Hepatocyte (in vitro differentiated cells): ENCODE results near the gene RAB3D. TPM values are rescaled to one million over a fixed set of nuclear protein-coding genes. Genes with fewer than 3 reads are reported as not detected.
"Not testable (repeated sequence)": the region's sequence is repeated elsewhere in the genome, so short reads cannot be mapped to it uniquely, and the experiment has no call there.

Experiments
- DNase-seq: peaks from one replicate; pipeline ENCODE4 v3.0.0-alpha.2; 2016; ENCODE audit warnings: low spot score
- H2AFZ ChIP-seq: fragments of 200-600 bp; sonication (generic); 2 replicates; pipeline ENCODE4 v1.6.0; 2016; ENCODE audit warnings: antibody characterized with exemption, mild to moderate bottlenecking
- H3K27ac ChIP-seq: fragments of 200-600 bp; sonication (generic); 2 replicates; pipeline ENCODE4 v1.5.1; 2016; ENCODE audit warnings: mild to moderate bottlenecking
- H3K27me3 ChIP-seq: fragments of 200-600 bp; sonication (generic); 2 replicates; pipeline ENCODE4 v1.6.1; 2016
- H3K36me3 ChIP-seq: fragments of 200-600 bp; sonication (generic); replicated peaks from 2 replicates; pipeline ENCODE4 v1.5.1; 2016; ENCODE audit warnings: low read depth; ENCODE audit not compliant: insufficient read depth
- H3K4me1 ChIP-seq: fragments of 200-600 bp; sonication (generic); 2 replicates; pipeline ENCODE4 v1.5.1; 2016; ENCODE audit warnings: mild to moderate bottlenecking, moderate library complexity; ENCODE audit not compliant: insufficient read depth
- H3K4me2 ChIP-seq: fragments of 200-600 bp; sonication (generic); 2 replicates; pipeline ENCODE4 v1.6.0; 2016
- H3K4me3 ChIP-seq: fragments of 200-600 bp; sonication (generic); 2 replicates; pipeline ENCODE4 v1.5.1; 2016; ENCODE audit warnings: mild to moderate bottlenecking
- H3K79me2 ChIP-seq: fragments of 200-600 bp; sonication (generic); 2 replicates; pipeline ENCODE4 v1.6.0; 2017; ENCODE audit warnings: mild to moderate bottlenecking
- H3K9me2 ChIP-seq: fragments of 200-600 bp; sonication (generic); replicated peaks from 2 replicates; pipeline ENCODE4 v1.6.0; 2017; ENCODE audit warnings: mild to moderate bottlenecking; ENCODE audit not compliant: insufficient read depth
- H3K9me3 ChIP-seq: fragments of 200-600 bp; sonication (generic); 2 replicates; pipeline ENCODE4 v1.5.1; 2016; ENCODE audit warnings: low read depth, mild to moderate bottlenecking
- H4K20me1 ChIP-seq: fragments of 200-600 bp; sonication (generic); 2 replicates; pipeline ENCODE4 v1.6.0; 2016; ENCODE audit warnings: mild to moderate bottlenecking; ENCODE audit not compliant: insufficient read depth, poor library complexity, severe bottlenecking
- EZH2 ChIP-seq: fragments of 200-600 bp; sonication (generic); IDR thresholded peaks from 2 replicates; pipeline ENCODE4 v1.6.1; 2016; ENCODE audit warnings: antibody characterized with exemption, mild to moderate bottlenecking, borderline replicate concordance
- EZH2phosphoT487 ChIP-seq: fragments of 200-600 bp; sonication (generic); IDR thresholded peaks from one replicate; pipeline ENCODE4 v1.6.1; 2018; ENCODE audit warnings: antibody characterized with exemption, mild to moderate bottlenecking, low read depth, moderate library complexity; ENCODE audit not compliant: unreplicated experiment, severe bottlenecking
- WGBS: methylation state at CpG from one replicate; pipeline ENCODE4 v1.1.6; 2016; ENCODE audit warnings: low lambda C conversion rate; ENCODE audit errors: missing lambda C conversion rate; 5-methylcytosine and 5-hydroxymethylcytosine counted together
- polyA plus RNA-seq: library from polyadenylated mRNA; unstranded; fragments of >200 nt; fragmentation: Nextera tagmentation; extraction: Ambion mirVana; gene quantifications from 2 replicates; pipeline ENCODE4 v1.2.1, GENCODE V29; 2016
- total RNA-seq: library from RNA; depleted of rRNA; stranded (reverse); fragments of >200 nt; gene quantifications from 2 replicates; pipeline ENCODE4 v1.2.3, GENCODE V29; 2014
- TF ChIP-seq, protein P1 (sequence below): fragments of 200-600 bp; sonication (generic); IDR thresholded peaks from 2 replicates; pipeline ENCODE4 v1.5.1; 2016; ENCODE audit warnings: antibody characterized with exemption, mild to moderate bottlenecking; ENCODE audit not compliant: poor library complexity

The RAB3D gene
- total and polyA plus RNA-seq, 2 experiments from 2014 or later = 32.6 to 63.7 TPM

DNA sequence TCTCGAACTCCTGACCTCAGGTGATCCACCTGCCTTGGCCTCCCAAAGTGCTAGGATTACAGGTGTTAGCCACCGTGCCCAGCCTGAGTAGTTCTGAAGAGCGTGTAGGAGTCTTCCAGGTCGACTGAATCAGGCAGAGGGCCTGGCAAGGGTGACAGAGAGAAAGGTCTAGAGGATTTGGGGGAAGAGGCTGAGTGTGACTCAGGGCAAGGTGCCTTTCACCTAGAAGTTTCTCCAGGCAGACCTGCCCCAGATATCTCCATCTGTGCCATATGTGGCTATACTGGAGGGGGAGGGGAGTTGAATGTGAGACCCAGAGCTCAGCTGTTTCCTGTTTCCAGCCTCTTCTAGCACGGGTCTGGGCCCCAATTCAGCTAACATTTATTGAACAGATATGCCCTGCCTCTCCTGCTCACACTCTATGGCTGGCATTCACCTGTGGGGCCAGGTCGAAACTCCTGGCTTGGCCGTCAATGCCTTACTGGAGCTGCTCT is 8.1 kb upstream of the RAB3D start:
- no peak for DNase-seq
- Histone ChIP-seq H3K4me2 (no peak overlapping the region), H4K20me1 (no peaks in the 10 kb centered on the region), H3K27me3 (no peaks in the 10 kb centered on the region), H3K9me2 (no peaks in the 10 kb centered on the region), H3K4me1 (peaks cover 9% of the 10 kb centered on the region), H3K4me3 (no peak overlapping the region), H3K27ac (no peak overlapping the region), H2AFZ (no peak overlapping the region), H3K36me3 (no peaks in the 10 kb centered on the region), H3K79me2 (no peaks in the 10 kb centered on the region), H3K9me3 (no peaks in the 10 kb centered on the region)
- no peak for TF ChIP-seq EZH2
- TF ChIP-seq EZH2phosphoT487 = no peak
- TF ChIP-seq, protein P1, sequence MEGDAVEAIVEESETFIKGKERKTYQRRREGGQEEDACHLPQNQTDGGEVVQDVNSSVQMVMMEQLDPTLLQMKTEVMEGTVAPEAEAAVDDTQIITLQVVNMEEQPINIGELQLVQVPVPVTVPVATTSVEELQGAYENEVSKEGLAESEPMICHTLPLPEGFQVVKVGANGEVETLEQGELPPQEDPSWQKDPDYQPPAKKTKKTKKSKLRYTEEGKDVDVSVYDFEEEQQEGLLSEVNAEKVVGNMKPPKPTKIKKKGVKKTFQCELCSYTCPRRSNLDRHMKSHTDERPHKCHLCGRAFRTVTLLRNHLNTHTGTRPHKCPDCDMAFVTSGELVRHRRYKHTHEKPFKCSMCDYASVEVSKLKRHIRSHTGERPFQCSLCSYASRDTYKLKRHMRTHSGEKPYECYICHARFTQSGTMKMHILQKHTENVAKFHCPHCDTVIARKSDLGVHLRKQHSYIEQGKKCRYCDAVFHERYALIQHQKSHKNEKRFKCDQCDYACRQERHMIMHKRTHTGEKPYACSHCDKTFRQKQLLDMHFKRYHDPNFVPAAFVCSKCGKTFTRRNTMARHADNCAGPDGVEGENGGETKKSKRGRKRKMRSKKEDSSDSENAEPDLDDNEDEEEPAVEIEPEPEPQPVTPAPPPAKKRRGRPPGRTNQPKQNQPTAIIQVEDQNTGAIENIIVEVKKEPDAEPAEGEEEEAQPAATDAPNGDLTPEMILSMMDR = no peak
- WGBS = 84% methylated on average over 7 of the region's 7 CpGs

DNA sequence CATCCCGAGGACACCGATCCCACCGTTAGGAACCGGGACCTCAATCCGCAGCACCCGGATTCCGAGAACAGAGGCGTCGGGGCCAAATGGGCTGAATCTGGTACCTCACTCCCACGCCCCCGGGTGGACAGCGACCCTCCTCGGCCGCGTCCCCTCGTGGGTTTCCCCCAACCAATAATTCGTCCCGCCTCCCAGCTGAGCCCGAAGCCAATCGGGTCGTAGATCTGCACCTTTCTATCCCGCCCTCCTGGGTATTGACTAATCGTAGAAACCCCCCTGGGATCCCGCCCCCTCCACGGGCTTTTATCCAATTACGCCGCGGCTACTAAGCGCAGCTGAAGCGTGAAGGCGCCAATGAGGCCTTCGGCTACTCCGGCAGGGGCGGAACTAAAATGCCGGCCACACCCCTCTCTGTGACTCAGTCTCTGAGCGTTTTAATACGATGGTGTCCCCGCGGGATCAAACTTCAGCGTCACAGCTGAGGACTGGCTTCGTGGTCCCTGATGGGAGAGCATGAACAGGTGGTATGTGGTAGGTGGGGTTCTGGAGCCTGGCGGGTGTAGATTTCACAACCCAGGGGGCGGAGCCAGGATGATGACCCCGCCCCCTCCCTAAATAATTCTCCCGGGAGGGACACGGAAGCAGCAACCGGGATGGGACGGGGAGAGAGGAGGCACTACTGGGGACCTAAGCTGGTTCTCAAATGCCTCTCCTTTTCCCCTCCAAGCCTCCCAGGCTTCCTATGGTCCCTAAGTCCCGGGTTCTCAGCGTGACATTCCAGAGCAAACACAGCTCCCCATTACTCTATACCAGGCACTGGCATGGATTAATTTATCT is 6.9 kb upstream of the RAB3D start, which contains the start of the genes CCDC159 and TMEM205:
TSS of gene CCDC159 (plus strand) at position 416 of the 837 bp plus-strand sequence. CDS start at position 504, 88 bp downstream.
TSS of gene TMEM205 (minus strand) at position 165 of the 837 bp plus-strand sequence. CDS start 649 bp downstream, outside the sequence.
- DNase-seq = peak; percentile 100
- Histone ChIP-seq H3K9me3 (no peaks in the 10 kb centered on the region), H3K27me3 (no peaks in the 10 kb centered on the region), H4K20me1 (no peaks in the 10 kb centered on the region), H3K4me1 (peaks cover 9% of the 10 kb centered on the region), H3K9me2 (no peaks in the 10 kb centered on the region), H3K4me2 (peak within 1 kb of the TSS; percentile 81), H3K79me2 (no peaks in the 10 kb centered on the region), H3K36me3 (no peaks in the 10 kb centered on the region), H3K4me3 (peak within 1 kb of the TSS; percentile 43), H2AFZ (peak within 1 kb of the TSS; percentile 47), H3K27ac (peak within 1 kb of the TSS; percentile 76)
- WGBS = under 1% methylated on average over 50 of the region's 50 CpGs
- TF ChIP-seq, protein P1 = peak; percentile 17
- TF ChIP-seq EZH2 = no peak

DNA sequence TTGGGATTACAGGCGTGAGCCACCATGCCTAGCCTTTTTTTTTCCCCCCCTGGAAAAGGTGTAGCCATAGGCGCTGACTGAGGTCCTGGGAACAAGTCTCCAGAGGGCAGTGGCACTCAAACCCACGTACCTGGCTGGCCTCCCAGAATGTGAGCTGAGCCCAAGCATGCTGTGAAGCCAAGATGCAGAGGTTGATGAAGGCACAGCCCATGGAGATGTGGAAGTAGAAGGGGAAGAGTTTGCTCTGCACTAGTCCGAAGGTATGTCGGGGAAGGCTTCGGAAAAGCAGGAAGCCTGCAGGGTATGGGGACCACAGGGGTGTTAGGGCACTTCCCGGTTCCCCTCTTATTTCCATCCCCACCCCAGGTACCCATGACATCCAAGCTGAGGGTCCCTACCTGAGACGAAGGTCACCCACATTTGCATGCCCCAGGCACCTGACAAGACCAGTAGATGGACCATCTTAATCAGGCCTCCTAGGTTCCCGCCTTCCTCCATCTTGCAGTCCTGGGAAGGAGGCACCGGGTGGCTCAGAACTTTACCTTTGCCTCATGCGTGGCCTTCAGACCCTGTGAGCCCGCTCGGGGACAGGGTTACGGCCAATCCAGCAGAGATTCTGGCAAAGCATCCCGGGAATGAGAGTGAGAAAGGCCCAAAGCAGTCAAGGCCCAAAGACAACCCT is 5.8 kb upstream of the RAB3D start:
- Histone ChIP-seq H3K4me1 (peaks cover 9% of the 10 kb centered on the region), H3K4me3 (peak overlapping the region; percentile 43), H3K27me3 (no peaks in the 10 kb centered on the region), H3K79me2 (peaks cover 3% of the 10 kb centered on the region), H3K36me3 (no peaks in the 10 kb centered on the region), H3K9me2 (no peaks in the 10 kb centered on the region), H2AFZ (no peak overlapping the region), H4K20me1 (no peaks in the 10 kb centered on the region), H3K9me3 (no peaks in the 10 kb centered on the region), H3K4me2 (peak overlapping the region; percentile 81), H3K27ac (peak overlapping the region; percentile 70)
- 63% methylated on average over 15 of the region's 15 CpGs for WGBS
- peak; percentile 32 for DNase-seq
- TF ChIP-seq EZH2 = no peak

GRCh38 chr19:11342429-11342828 is 3.0 kb upstream of the RAB3D start:
- DNase-seq = no peak
- TF ChIP-seq, protein P1 = no peak
- TF ChIP-seq EZH2phosphoT487 (no peak), EZH2 (no peak)
- H3K79me2 ChIP-seq = peaks cover 20% of the 10 kb centered on the region
- H3K4me2 ChIP-seq = no peak overlapping the region
- WGBS = 94% methylated on average over 3 of the region's 3 CpGs
- H3K9me2 ChIP-seq = no peaks in the 10 kb centered on the region
- no peak overlapping the region for H3K4me3 ChIP-seq
- H2AFZ ChIP-seq = no peak overlapping the region
- no peaks in the 10 kb centered on the region for H3K9me3 ChIP-seq
- no peaks in the 10 kb centered on the region for H3K36me3 ChIP-seq
- no peak overlapping the region for H3K27ac ChIP-seq
- H4K20me1 ChIP-seq = peaks cover 3% of the 10 kb centered on the region
- no peaks in the 10 kb centered on the region for H3K27me3 ChIP-seq
- peaks cover 15% of the 10 kb centered on the region for H3K4me1 ChIP-seq

- not testable (repeated sequence) for H3K9me3 ChIP-seq, H4K20me1 ChIP-seq, H3K4me3 ChIP-seq, DNase-seq, H3K36me3 ChIP-seq, H3K27me3 ChIP-seq, H3K9me2 ChIP-seq, H3K4me1 ChIP-seq
- 97% methylated on average over 8 of the region's 8 CpGs for WGBS
- Histone ChIP-seq H2AFZ (peak overlapping the region; percentile 53), H3K27ac (peak overlapping the region; percentile 54), H3K4me2 (peak overlapping the region; percentile 89), H3K79me2 (peaks cover 42% of the 10 kb centered on the region)
Measured at GRCh38 chr19:11340099-11340467, 626 bp upstream of the RAB3D start.
